SH-SY5Y (cell line): Measurements from ENCODE around the gene MRAS.

Experiments used
- GATA2 ChIP-seq: IDR thresholded peaks from 2 replicates; pipeline ENCODE4 v1.6.1; 2011; ENCODE audit warnings: mild to moderate bottlenecking, low read depth, low read length
- GATA3 ChIP-seq: IDR thresholded peaks from 2 replicates; pipeline ENCODE4 v1.6.1; 2011; ENCODE audit warnings: low read depth, mild to moderate bottlenecking, low read length, moderate library complexity

DNA sequence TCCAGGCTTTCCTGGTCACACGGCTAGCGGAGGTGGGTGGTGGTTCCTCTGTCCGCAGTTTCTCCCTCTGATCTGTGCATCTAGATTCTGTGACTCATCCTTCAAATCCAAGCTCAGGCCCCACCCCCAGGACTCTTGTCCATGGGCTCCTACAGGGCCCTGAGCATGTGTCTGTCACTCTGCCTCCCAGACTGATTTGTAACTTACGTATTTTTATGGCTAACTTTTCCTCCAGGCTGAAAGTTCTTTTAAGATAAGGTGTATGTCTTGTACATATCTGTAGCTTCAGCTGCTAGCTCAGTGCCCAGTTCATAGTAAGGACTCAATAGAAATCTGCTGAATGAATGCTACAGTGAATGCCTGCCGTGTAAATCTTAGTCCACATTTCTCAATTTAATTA lies 94.1 kb downstream of the MRAS start:
- TF ChIP-seq GATA2 (no peak), GATA3 (no peak)
